GM21786 (cell line): Measurements from ENCODE around the gene DMRT1.

ENCODE experiments used
- ATAC-seq: cut with Tn5 transposase; IDR thresholded peaks from one replicate; pipeline ENCODE4 v1.9.1; 2021; ENCODE audit not compliant: unreplicated experiment

The DMRT1 gene

DNA sequence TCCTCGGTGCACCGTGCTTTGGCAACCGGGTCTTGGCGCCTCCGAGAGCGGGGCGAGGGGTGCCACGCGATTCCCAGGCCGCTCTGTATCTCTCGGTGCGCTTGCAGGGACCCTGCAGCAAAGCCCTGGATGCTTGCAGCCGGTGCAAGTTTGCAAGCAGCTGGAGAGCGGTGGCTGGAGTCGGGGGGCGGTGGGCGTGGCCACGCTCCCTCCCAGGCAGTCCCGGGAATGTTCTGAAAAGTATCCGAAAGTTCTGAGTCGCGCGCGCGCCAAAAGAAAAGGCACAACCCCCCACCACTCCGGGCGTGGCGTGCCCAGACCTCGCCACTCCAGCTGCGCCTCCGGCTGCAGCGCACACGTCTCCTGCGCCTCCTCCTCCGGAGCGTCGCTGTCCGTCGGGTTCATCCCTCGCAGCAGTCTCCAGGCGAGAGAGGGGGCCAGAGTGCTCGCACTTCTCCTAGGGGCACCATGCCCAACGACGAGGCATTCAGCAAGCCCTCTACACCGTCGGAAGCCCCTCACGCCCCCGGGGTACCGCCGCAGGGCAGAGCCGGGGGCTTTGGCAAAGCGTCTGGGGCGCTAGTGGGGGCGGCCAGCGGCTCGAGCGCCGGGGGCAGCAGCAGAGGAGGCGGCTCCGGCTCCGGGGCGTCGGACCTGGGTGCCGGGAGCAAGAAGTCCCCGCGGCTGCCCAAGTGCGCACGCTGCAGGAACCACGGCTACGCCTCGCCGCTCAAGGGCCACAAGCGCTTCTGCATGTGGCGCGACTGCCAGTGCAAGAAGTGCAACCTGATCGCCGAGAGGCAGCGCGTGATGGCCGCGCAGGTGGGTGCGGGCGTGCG lies at the start of gene DMRT1:
Gene DMRT1 (plus strand): TSS at position 327 of the 839 bp plus-strand sequence. CDS start 142 bp downstream, at position 469.
- ATAC-seq = no peak

- ATAC-seq = no peak
Observed at GRCh38 chr9:792331-793260, 48.9 kb upstream of the DMRT1 start.

DNA sequence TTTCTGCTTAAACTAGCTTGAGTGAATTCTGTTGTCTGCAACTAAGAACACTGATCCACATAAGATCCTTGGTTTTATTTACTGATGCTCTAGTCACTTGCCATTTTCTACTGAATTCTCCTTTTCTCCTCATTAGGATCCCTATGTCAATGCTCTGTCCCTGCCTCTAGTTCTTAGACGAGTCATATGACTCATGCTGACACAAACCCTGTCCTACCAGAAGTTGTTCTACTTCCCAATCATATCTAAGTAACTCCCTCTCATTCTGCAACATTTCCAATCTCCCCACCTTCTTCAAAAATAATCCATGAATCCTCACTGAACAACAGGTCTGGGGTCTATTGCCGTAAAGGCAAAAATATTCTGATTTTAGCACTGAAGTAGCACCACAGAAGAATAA lies 47.1 kb upstream of the DMRT1 start:
- no peak for ATAC-seq

DNA sequence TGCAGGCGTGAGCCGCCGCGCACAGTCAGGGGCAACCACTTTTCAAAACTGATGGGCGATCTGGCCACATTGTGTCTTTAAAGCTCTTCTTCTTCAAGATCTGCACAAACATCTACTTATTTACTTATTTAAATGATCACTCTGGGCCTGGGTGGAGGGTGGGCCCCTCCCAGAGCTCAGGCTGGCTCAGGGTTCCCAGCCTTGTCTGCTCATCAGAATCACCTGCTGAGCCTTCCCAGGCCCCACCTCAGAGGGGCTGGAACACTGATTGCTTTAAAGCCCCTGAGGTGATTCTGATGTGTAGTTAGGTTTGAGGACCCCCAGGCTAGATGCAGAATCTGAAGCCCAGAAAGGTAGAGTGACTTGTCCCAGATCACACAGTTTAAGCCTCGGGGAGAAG lies 45.6 kb upstream of the DMRT1 start:
- no peak for ATAC-seq

GRCh38 chr9:800591-801150 lies 40.8 kb upstream of the DMRT1 start:
- no peak for ATAC-seq

- ATAC-seq = no peak
Observed at GRCh38 chr9:801399-802071, 40.0 kb upstream of the DMRT1 start.

GRCh38 chr9:804026-804425 lies 37.5 kb upstream of the DMRT1 start:
- no peak for ATAC-seq

DNA sequence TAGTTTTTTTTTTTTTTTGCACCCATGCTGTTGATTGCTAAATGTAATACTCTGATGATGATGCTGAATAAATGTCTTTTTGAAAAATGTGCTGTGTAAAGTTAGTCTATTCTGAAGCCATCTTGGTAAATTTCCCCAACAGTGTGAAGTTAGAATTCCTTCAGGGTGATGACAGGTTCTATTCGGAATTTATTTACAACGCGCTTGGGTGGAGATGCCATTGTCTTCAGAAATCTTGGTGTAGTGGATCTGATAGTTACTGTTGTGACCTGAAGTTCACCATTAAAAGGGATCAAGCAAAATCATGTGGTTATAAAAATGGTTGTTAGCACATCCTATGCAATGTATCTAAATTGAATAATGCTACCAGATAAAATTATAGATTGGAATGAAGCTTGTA lies 36.3 kb upstream of the DMRT1 start:
- no peak for ATAC-seq

DNA sequence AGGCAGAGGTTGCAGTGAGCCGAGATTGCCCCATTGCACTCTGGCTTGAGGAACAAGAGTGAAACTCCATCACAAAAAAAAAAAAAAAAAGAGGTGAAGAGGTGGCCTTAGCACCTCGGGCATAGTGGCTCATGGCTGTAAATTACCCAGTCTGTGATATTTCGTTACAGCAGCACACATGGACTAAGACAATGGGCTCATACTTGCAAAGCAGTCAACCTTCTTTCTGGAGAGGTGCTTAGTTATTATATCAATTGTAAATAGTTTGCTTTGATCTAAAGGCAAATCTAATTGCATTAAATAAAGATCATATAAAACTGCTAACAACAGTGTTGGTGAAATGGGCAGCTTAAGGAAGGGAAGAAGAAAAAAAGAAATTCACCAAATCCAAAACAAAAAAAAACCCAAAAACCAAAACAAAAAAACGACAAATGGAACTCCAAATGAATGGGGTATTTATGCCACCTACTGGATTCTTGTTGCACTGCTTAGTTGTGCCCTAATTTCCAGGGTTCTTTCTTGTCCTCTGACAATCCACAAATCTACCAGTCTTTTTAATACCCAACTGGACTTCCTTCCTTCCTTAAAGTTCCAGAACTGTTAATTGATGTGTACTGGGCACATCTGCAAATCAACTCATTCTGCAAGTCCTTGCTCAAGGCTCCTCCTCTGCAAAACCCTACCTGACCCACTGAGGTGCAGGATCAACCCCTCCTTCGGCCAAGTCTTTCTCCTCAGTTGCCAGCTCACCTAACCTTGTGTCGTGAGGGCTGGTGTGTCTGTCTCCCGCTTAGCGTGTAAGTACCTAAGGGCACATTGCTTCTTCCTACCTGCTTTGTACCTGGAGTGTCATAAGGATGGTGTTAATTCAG lies 35.0 kb upstream of the DMRT1 start:
- ATAC-seq = no peak

GRCh38 chr9:811106-811531 lies 30.4 kb upstream of the DMRT1 start:
- no peak for ATAC-seq

- no peak for ATAC-seq
Observed at GRCh38 chr9:818958-819357, 22.5 kb upstream of the DMRT1 start.

DNA sequence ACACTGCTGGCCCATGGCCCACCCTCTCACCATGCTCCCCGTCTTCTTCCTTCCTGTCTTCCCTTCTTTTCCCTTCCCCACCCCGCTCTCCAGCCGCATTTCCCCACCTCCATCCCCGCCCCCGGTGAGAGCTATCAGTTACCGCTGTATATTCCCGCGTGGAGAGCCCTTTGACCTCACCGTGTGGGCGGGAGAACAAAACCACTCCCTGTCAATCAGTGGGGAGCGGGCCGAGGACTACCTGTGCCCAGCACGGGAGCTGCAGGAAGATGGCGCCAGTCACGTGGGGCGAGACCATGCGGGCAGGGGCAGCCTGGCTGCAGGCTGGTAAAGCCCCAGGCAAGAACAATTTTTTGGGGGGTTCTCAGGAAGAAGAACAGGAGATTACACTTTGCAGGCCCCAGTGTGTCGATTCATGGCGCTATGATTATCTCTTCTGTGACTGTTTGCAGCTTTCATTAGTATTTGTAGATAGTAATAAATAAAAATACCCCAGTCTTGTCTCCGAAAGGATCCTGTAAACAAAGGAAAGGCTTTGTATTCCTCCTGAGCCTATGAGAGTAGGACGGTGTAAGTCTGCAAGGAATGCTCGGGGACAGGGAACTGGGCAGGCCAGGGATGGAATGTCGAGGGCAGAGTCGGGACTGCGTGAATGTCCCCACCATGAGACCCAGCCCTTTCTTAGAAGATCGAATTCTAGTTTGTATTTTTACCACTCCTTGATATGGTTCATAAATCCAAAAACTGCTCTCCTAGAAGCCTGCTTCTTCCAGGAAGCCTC lies 14.8 kb upstream of the DMRT1 start:
- ATAC-seq = no peak

GRCh38 chr9:840343-840742 lies 1.2 kb upstream of the DMRT1 start:
- ATAC-seq = no peak

GRCh38 chr9:842635-843426 lies 1.3 kb downstream of the DMRT1 start:
- ATAC-seq = no peak

GRCh38 chr9:843427-843785 lies 1.9 kb downstream of the DMRT1 start:
- no peak for ATAC-seq

- ATAC-seq = no peak
Observed at GRCh38 chr9:846852-847251, 5.4 kb downstream of the DMRT1 start.

DNA sequence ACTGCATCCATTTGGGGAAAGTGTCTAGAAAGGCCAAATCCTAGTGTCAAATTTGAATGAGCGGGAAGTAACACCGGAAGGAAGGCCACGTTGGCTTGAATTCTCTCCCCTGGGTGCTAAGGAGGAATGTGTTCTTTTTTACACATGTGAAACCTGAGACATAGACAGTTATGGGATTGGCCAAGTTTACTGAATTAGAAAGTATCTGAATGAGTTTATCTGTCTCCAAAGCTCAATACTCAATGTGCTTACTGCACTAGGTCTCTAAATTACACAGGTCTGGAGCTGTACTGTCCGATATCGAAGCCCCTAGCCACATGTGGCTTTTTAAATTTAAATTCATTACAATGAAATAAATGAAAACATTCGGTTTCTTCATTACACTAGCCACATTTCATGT lies 6.0 kb downstream of the DMRT1 start:
- ATAC-seq = no peak

DNA sequence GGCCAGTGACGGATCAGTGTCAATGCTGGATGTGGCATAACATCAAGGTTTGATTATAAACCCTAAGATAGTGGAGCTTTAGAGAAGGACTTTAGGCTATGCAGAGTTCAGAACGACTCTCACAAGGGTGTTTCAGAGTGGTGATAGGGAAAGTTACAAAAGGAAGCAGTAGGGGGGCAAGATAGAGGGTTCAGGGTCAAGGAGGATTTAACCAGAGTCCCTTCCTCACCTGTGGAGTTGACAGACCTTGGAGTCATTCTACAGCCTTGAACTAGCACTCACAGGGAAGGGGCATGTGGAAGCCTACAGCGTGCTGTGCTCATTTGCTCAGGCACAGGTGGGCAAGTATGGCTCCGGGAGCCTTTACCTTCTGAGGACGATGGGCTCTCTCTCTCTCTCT lies 7.9 kb downstream of the DMRT1 start:
- no peak for ATAC-seq

- no peak for ATAC-seq
Observed at GRCh38 chr9:852539-852938, 11.0 kb downstream of the DMRT1 start.
